GM18505 (cell line): Measurements from ENCODE around the gene SPTBN2.

Source experiments
- ATAC-seq: cut with Tn5 transposase; IDR thresholded peaks from one replicate; pipeline ENCODE4 v1.9.1; 2021; ENCODE audit not compliant: unreplicated experiment
- POLR2A ChIP-seq: IDR thresholded peaks from 4 replicates; pipeline ENCODE4 v1.6.1; 2011; ENCODE audit warnings: borderline replicate concordance; ENCODE audit not compliant: insufficient read depth, insufficient read length; ENCODE audit errors: extremely low read depth

The SPTBN2 gene

DNA sequence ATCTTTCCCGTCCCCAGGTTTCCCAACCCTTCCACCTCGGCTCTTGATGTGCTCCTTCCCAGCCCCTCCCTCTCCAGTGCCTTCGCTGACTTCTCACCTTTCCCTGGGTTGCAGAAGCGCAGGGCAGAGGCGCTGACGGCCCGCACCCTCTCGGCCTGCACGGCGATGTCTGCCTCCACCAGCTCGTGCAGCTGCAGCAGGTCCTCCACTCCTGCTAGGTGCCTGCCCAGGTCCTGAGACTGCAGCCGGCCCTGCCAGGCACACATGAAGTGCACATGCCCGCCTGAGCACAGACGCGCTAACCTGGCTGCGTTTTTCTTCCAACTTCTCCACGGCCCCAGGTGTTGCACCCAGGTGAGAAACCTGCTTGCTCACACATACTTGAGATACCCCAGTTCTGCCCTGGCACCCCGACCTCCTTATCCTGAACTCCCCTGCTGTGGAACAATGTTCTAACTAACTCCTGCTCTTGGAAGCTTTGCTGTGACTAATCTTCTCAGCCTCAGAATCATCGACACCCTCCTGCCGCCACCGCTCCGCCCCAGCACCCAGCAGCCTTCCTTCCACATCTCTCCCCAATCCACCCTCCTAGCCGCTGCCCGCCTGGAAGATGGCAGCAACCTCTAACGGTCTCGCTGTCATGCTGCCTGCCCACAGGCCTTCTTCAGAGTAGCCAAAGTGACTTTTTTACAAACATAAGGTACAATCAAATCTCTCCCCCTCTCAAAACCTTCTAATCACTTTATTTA lies 23.3 kb downstream of the SPTBN2 start:
- ATAC-seq, result no peak
- no peak for TF ChIP-seq POLR2A

DNA sequence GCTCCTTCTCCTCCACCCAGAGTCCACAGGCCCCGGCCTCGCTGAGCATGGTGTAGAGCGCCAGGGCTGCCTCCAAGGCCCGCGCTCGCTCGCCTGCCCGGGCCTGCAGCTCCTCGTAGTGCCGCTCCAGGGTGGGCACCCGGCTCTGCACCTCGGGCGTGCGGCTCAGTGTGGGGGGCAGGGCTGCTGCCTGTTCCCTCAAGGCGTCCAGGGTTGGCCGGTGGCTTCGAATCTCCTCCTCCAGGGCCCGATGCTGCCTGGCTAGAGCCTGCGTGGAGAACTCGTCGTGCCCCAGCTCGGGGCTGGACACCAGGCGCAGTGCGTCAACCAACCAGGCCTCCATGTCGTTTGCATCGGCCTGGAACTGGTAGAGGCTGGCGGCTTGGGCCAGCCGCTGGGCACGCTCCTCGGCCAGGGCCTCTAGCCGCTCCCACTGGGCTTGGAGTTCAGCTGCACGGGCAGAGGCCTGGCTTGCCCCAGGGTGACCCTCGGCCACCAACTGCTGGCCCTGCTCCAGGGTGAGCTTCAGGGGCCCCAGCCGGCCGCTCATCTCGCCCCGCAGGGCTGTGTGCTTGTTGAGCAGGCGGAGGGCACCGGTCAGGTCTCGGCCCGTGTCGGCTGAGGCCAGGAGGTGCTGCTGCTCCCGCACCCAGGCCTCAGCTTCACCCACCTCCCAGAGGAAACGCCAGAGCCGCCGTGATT lies 24.2 kb downstream of the SPTBN2 start:
- no peak for TF ChIP-seq POLR2A
- ATAC-seq, result no peak

DNA sequence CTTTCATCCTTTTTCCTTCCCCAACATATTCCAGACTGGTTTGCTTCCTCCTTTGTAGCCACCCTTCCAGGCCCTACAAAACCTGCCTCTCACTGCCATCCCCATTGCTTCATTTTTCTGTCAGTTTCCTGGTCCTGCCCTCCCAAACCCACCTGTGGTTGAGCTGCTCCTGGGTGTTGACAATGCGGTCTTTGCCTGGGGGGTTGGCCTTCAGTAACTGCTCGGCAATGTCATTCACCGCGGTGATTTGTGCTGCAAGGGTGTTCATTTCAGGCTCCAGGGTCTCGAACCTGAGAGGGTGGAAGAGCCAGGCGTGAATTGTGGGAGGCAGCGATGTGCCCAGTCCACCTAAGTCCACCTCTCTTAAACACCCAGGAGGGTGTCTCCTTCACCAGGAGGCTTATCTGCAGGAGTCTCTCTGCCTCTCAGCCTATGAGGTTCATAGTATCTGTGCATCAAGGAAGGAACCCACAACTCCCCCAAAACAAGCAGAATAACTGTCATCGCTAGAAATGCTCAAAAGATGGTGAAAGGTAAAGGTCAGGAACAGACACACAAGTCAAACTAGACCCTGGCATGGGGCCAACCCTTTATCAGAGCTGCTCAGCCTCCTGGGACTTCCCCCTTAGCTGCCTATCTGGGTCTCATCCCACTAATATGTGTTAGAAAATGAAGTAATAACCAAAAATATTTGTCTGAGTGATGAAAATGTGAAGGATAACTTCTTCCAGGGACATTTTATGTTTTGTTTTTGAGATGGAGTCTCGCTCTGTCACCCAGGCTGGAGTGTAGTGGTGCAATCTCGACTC lies 27.4 kb downstream of the SPTBN2 start:
- no peak for TF ChIP-seq POLR2A
- no peak for ATAC-seq

DNA sequence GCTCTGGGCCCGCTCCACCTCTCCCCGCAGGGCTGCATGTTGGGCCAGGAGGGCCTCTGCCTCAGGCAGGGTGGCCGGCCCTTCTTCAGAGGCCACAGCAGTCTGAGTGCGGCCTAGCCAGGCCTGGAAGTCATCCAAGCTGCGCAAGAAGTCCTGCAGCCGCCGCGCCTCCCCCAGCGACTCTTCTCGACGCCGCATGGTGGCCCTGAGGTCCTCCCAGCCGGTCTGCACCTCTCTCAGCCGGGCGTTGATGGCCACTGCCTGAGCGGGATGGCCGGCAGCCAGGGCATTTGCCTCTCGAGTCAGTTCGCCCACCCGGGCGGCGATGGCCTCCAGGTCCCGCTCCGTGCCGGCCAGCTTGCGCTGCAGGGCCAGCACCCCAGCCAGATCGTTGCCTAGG lies 28.3 kb downstream of the SPTBN2 start:
- no peak for TF ChIP-seq POLR2A
- no peak for ATAC-seq

DNA sequence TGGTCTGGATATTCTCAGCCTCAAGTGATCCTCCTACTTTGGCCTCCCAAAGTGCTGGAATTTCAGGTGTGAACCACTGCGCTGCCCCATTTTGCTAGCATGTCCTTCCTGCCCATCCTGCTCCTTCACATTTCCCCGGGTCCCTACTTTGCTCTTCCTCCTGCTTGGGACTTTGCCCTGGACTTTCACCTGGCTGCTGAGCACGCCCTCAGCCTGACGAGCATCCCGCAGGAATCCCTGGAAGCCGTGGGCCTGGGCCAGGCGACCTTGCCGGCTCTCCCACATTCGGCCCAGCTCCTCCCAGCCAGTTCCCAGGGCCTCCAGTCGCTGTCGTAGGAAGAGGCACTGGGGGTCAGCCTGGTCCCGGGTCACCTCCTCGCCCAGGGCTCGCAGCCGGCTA lies 28.7 kb downstream of the SPTBN2 start:
- no peak for ATAC-seq
- no peak for TF ChIP-seq POLR2A

DNA sequence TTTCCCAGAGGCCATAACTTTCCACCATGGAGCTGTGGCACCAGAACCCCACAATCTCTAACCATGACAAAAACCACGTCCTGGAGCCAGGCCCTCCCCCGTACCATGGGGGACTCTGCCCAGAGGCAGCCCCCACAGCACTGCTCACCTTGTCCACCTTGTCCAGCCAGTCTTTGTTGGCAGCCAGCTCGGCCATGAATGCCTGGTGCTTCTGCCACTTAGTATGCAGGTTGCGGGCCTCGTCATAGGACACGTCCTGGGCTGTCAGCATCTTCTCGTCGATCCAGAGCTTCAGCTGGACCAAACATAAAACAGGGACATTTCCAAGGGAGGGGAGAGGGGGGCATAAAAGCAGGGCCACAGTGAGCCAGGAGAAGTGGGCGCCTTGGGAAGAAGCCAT lies 30.5 kb downstream of the SPTBN2 start:
- no peak for ATAC-seq
- no peak for TF ChIP-seq POLR2A

DNA sequence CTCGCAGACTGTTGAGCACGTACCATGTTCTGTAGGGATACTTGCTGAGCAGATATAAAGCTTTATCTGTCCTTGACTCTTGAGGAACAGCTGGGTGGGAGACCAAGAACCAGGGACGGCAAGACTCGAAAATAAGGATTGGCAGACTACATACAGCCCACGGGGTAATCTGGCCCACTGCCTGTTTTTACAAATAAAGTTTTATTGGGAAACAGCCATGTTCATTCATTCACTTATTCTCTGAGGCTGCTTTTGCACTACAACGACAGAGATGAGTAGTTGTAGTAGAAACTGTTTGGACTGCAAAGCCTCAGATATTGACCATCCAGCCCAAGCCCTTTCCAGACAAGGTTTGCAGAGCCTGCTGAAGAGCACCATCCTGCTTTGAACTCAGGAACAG lies 31.0 kb downstream of the SPTBN2 start:
- ATAC-seq, result no peak
- no peak for TF ChIP-seq POLR2A

DNA sequence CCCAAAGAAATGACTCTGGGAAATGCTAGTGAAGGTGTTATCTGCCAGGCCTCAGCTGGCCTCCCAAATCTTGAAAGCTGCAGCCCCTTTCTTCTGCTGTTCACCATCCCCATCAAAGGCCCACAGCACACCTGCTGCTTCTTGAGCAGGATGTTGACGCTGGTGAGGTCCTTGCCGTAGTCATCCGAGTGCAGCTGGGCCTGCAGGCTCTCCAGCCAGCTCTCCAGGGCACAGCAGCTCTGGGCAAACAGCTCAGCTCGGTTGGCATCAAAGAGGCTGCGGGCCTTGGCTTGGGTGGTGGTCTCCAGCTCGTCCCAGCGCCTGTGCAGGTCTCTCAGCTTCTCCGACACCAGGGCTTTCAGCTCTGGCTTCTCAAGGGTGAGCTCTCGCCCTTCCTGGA lies 32.9 kb downstream of the SPTBN2 start:
- ATAC-seq, result no peak
- no peak for TF ChIP-seq POLR2A

DNA sequence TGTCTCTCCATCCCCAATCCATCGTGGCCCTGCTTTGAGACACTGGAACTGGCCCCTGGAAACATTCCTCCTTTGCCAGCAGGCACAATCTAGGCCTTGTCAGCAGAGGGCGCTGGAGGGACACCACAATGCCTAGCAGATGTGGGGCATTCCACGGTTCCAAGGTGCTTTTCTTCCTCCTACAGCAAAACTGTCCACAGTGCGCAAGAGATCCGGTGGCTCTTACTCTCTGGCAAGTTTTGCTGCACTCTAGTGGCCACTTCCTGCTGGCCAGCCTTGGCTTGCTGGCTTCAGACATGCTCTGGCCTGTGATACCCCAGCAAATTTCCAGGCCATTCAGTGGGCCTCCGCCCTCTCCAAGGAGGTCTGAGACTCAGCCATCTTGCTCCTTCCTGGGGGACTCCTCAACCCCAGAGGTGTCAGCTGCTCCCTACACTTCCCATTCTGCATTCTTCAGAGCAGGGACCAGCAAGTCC lies 34.2 kb downstream of the SPTBN2 start:
- no peak for ATAC-seq
- no peak for TF ChIP-seq POLR2A

DNA sequence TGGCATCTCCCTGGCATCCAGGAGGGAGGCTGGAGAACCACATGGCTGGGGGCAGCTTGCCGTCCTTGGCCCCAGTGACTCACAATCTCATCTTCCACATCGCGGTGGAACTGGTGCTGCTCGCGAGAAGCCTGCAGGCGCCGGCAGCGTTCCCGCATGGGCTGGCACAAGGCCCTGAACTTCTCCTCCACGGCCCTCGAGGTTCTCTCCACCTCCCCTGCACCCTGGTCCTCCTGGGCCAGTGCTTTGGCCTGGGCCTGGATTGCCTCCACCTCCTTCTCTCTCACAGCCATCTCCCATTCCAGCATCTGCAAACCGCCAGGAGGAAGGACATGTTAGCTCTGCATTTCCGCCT lies 35.0 kb downstream of the SPTBN2 start:
- no peak for TF ChIP-seq POLR2A
- ATAC-seq, result no peak

DNA sequence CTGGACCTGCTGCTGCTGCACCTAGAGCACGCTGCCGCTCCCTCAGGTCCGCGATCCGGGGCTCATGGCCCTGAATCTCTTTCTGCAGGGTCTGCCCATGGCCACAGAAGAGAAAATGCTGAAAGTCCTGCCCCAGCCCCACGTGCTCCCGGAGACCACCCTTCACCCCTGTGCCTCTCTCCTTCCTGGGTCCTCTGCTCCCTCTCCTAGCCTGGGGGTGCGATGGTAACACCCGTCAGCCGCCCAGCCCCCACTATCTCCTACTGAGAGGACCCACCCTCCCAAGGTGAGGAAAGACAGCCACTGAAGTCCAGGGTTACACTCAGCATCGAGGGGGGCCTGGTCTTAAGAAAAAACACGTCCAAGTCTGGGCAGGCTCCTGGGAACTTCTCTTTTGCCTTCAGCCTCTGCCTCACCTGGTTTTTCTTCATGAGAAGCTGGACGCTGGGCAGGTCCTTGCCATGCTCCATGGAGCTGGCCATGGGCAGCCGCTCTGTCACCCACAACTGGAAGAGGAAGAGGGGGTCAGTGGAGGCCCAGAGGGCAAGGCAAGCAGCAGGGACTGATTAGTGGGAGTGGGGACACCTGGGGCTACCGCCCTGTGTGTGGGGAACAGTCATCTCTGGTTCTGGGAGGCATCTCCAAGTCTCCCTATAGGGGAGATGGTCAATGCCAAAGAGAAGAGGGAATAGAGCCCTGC lies 35.5 kb downstream of the SPTBN2 start:
- ATAC-seq, result no peak
- no peak for TF ChIP-seq POLR2A

DNA sequence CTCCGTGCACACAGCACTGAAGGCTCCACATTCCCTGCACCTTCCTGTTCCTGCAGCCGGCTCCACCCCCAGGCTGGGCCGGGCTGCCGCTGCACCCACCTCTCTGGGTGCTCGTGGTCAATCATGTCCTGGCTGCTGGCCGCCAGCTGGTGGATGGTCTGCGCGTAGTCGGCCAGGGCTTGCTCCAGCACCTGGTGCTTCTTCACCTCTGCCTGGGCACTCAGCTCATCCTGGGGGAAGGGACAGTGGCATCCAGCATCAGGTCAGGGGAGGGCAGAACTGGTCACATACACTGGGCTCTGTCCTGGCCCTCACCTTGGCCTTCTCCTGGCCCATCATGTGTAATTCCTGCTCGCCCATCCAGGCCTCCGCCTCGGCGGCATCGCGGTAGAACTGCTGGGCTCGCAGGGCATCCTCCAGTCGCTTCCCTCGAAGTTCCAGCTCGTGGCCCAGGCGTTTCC lies 36.1 kb downstream of the SPTBN2 start:
- TF ChIP-seq POLR2A, result no peak
- no peak for ATAC-seq

DNA sequence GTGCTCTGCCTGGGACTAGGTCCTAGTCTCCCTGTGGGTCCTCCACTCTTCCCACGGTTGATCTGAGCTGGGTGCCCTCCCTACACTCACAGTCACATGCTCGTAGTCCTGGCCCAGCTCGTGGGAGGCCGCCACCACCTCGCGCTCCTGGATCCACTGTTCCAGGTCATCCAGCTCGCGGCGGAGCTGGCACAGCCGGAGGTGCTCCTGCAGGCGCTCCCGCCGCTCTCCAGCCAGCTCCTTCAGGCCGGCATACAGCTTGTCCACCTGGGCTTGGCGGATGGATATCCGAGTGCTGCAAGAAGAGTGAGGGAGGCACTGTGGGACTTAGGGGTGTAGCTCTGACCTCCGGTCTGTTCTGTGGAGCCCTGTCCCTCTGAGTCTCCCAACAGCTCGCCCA lies 36.6 kb downstream of the SPTBN2 start:
- ATAC-seq, result no peak

More for the DNA sequence above, 36.6 kb downstream of the SPTBN2 start:
- no peak for TF ChIP-seq POLR2A
